K562 (cell line): ENCODE results near the gene LAPTM5. TPM values are rescaled to one million over a fixed set of nuclear protein-coding genes. Genes with fewer than 3 reads are reported as not detected.
A peak's percentile ranks its signal among the peaks of the same experiment; 100 is the strongest.

Experiments
- CBX3 ChIP-seq, 2 experiments: IDR thresholded peaks; 1 replicate in 1 of 2; 2 replicates in 1 of 2; pipeline ENCODE4 v1.6.1; 2012; ENCODE audit warnings: inconsistent platforms in 2 of 2, low read length in 2 of 2, borderline replicate concordance in 1 of 2, control low read depth in 1 of 2
- CCAR2 ChIP-seq: fragments of 200-400 bp; formaldehyde crosslinking; IDR thresholded peaks from 2 replicates; pipeline ENCODE4 v1.6.1; 2017; ENCODE audit warnings: mild to moderate bottlenecking, low read depth, low read length
- CHCHD3 ChIP-seq: fragments of 250-450 bp; sonication (Bioruptor Pico); IDR thresholded peaks from 2 replicates; pipeline ENCODE4 v2.1.2; 2022; ENCODE audit warnings: mild to moderate bottlenecking
- CREM ChIP-seq: IDR thresholded peaks from 2 replicates; pipeline ENCODE4 v1.6.1; 2014; ENCODE audit warnings: antibody characterized with exemption, low read depth
- ELF4 ChIP-seq: fragments of 450-650 bp; formaldehyde crosslinking; IDR thresholded peaks from 2 replicates; pipeline ENCODE4 v1.4.0; 2022; ENCODE audit warnings: missing genetic modification characterization
- KDM4B ChIP-seq, 2 experiments: fragments of 450-650 bp in 1 of 2; sonication (generic) in 1 of 2; IDR thresholded peaks; 2 replicates each; pipeline ENCODE4 v1.6.1; 2016 to 2017; ENCODE audit warnings: borderline replicate concordance in 2 of 2, antibody characterized with exemption in 1 of 2, low read depth in 1 of 2, mild to moderate bottlenecking in 1 of 2
- NFIX ChIP-seq: fragments of 250-450 bp; sonication (Bioruptor Pico); IDR thresholded peaks from 2 replicates; pipeline ENCODE4 v1.4.0; 2020; ENCODE audit warnings: low read depth, mild to moderate bottlenecking, moderate library complexity
- RBM15 ChIP-seq: fragments of 200-400 bp; formaldehyde crosslinking; IDR thresholded peaks from 2 replicates; pipeline ENCODE4 v1.6.1; 2018; ENCODE audit warnings: mild to moderate bottlenecking, low read length, moderate library complexity; ENCODE audit not compliant: insufficient read depth
- RNF2 ChIP-seq: sonication (generic); IDR thresholded peaks from 2 replicates; pipeline ENCODE4 v1.6.1; 2016
- SMARCA4 ChIP-seq: fragments of 450-650 bp; IDR thresholded peaks from 2 replicates; pipeline ENCODE4 v1.6.1; 2016
- TAL1 ChIP-seq: fragments of 450-650 bp; IDR thresholded peaks from 2 replicates; pipeline ENCODE4 v1.6.1; 2016; ENCODE audit warnings: mild to moderate bottlenecking
- ZNF121 ChIP-seq: sonication (generic); formaldehyde crosslinking; conservative IDR thresholded peaks from 2 replicates; pipeline ENCODE4 v1.8.0; 2022; ENCODE audit warnings: missing genetic modification reagents
- ZNF274 ChIP-seq: IDR thresholded peaks from 2 replicates; pipeline ENCODE4 v1.6.1; 2011; ENCODE audit warnings: low read depth, mild to moderate bottlenecking, low read length, moderate library complexity, borderline replicate concordance
- ZNF592 ChIP-seq: fragments of 450-650 bp; IDR thresholded peaks from 2 replicates; pipeline ENCODE4 v1.6.1; 2017; ENCODE audit warnings: antibody characterized with exemption, mild to moderate bottlenecking
- ZZZ3 ChIP-seq: fragments of 450-650 bp; IDR thresholded peaks from 2 replicates; pipeline ENCODE4 v1.6.1; 2016; ENCODE audit warnings: antibody characterized with exemption, mild to moderate bottlenecking, moderate library complexity
- polyA plus RNA-seq, 8 experiments: library from polyadenylated mRNA; depleted of rRNA in 4 of 8; stranded (reverse) in 5 of 8; unstranded in 3 of 8; fragments of >200 nt; fragmentation: Nextera tagmentation in 2 of 8; fragmentation: Illumina TruSeq in 1 of 8; extraction: Ambion mirVana in 2 of 8; extraction: Trizol in 1 of 8; gene quantifications; 2 replicates each; pipeline versions ENCODE4 v1.2.1 to v1.2.3, GENCODE V29; 2011 to 2014; ENCODE audit warnings: inconsistent platforms in 1 of 8, missing spikeins in 1 of 8
- total RNA-seq, 7 experiments: library from RNA; depleted of rRNA in 6 of 7; stranded (reverse); fragments of >200 nt in 6 of 7; fragmentation: Illumina TruSeq in 2 of 7; extraction: Trizol in 2 of 7; gene quantifications; 2 replicates each; pipeline versions ENCODE4 v1.2.1 to v1.2.3, GENCODE V29; 2011 to 2021; ENCODE audit warnings: low replicate concordance in 1 of 7
- TF ChIP-seq, protein P1 (sequence below): IDR thresholded peaks from 2 replicates; pipeline ENCODE4 v1.6.1; 2016; ENCODE audit warnings: missing genetic modification characterization, missing compliant biosample characterization
- TF ChIP-seq, protein P2 (sequence below), 2 experiments: fragments of 450-650 bp in 1 of 2; sonication (generic) in 1 of 2; formaldehyde crosslinking in 1 of 2; IDR thresholded peaks in 1 of 2; conservative IDR thresholded peaks in 1 of 2; 2 replicates each; pipeline versions ENCODE4 v1.6.1 to v1.8.1; 2016 to 2023; ENCODE audit warnings: mild to moderate bottlenecking in 2 of 2, moderate library complexity in 2 of 2, inconsistent platforms in 1 of 2, missing genetic modification reagents in 1 of 2
- TF ChIP-seq, protein P3 (sequence below): fragments of 450-650 bp; IDR thresholded peaks from 2 replicates; pipeline ENCODE4 v1.6.1; 2016
- TF ChIP-seq, protein P4 (sequence below): fragments of 250-450 bp; sonication (Bioruptor Pico); IDR thresholded peaks from 2 replicates; pipeline ENCODE4 v1.8.0; 2022; ENCODE audit warnings: inconsistent platforms, mild to moderate bottlenecking, moderate library complexity, borderline replicate concordance

Gene LAPTM5
- total and polyA plus RNA-seq, 9 of the 15 experiments (the other 6 are each of a cell fraction or from before 2014, with no cell fraction given) = 2.4 to 47.3 (median 20.3) TPM

DNA sequence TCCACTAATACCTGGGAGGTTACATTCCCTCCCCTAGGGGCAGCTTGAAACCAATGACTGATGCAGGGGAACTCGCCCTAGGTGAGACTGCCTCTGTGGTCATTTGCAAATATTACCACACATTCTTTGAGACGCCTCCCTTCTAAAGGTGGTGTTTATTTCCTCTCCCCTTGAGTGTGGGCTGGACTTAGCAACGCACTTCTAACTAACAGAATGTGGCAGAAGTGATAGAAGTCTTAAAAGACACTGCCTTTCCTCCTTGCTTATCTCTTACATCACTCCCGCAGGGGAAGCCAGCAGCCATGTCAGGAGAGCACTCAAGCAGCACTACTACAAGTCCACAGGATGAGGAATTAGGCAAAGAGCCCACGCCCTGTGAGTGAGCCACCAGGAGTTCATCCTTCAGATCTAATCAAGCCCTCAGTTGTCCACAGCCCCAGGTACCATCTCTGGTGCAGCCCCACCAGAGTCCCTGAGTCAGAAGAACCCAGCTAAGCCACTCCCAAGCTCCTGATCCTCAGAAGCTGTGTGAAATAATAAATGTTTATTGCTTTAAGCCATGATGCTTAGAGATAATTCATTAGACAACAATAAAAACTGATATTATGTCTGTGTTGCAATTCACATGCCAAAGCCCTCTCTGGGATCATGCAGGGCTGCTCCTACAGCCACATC, 19.4 kb downstream of the LAPTM5 start (continued):
- TF ChIP-seq, protein P1, sequence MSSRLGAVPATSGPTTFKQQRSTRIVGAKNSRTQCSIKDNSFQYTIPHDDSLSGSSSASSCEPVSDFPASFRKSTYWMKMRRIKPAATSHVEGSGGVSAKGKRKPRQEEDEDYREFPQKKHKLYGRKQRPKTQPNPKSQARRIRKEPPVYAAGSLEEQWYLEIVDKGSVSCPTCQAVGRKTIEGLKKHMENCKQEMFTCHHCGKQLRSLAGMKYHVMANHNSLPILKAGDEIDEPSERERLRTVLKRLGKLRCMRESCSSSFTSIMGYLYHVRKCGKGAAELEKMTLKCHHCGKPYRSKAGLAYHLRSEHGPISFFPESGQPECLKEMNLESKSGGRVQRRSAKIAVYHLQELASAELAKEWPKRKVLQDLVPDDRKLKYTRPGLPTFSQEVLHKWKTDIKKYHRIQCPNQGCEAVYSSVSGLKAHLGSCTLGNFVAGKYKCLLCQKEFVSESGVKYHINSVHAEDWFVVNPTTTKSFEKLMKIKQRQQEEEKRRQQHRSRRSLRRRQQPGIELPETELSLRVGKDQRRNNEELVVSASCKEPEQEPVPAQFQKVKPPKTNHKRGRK (tag) = no peak
- TF ChIP-seq RNF2 (0 out of 2 replicates have a peak, but pooled peaks have one; percentile 33), ZZZ3 (no peak), CCAR2 (no peak), ELF4 (CRISPR knock-in tag) (no peak), KDM4B (IDR thresholded peaks at IDR 0.05; ENCODE audit: borderline replicate concordance in 2 of 2, low read depth in 1 of 2) (0 out of 4 replicates have a peak, but pooled peaks of 1 of the 2 experiments have one; percentile 18), CBX3 (IDR thresholded peaks at IDR 0.05; ENCODE audit: borderline replicate concordance in 1 of 2, low read length in 2 of 2) (peak in 1 of 2 experiments; percentile 59; a peak in 1 of 3 replicates), ZNF121 (CRISPR knock-in tag) (no peak), RBM15 (no peak), ZNF274 (no peak), NFIX (CRISPR knock-in tag) (no peak), ZNF592 (peak; percentile 60), TAL1 (peak; percentile 32), SMARCA4 (peak; percentile 50; the same call in 1 of the 2 replicates), CHCHD3 (no peak), CREM (0 out of 2 replicates have a peak, but pooled peaks have one; percentile 3)
- TF ChIP-seq, protein P2, sequence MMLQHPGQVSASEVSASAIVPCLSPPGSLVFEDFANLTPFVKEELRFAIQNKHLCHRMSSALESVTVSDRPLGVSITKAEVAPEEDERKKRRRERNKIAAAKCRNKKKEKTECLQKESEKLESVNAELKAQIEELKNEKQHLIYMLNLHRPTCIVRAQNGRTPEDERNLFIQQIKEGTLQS (IDR thresholded peaks at IDR 0.05) = peak; percentile 60
- TF ChIP-seq, protein P2 (CRISPR knock-in tag; conservative IDR thresholded peaks at IDR 0.05) = no peak
- TF ChIP-seq, protein P3, sequence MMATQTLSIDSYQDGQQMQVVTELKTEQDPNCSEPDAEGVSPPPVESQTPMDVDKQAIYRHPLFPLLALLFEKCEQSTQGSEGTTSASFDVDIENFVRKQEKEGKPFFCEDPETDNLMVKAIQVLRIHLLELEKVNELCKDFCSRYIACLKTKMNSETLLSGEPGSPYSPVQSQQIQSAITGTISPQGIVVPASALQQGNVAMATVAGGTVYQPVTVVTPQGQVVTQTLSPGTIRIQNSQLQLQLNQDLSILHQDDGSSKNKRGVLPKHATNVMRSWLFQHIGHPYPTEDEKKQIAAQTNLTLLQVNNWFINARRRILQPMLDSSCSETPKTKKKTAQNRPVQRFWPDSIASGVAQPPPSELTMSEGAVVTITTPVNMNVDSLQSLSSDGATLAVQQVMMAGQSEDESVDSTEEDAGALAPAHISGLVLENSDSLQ = peak; percentile 18; the same call in 1 of the 2 replicates
- TF ChIP-seq, protein P4, sequence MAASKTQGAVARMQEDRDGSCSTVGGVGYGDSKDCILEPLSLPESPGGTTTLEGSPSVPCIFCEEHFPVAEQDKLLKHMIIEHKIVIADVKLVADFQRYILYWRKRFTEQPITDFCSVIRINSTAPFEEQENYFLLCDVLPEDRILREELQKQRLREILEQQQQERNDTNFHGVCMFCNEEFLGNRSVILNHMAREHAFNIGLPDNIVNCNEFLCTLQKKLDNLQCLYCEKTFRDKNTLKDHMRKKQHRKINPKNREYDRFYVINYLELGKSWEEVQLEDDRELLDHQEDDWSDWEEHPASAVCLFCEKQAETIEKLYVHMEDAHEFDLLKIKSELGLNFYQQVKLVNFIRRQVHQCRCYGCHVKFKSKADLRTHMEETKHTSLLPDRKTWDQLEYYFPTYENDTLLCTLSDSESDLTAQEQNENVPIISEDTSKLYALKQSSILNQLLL (CRISPR knock-in tag) = no peak
